GM23338 (cell line): ENCODE data around the gene HTR2A. TPM values are rescaled to one million over a fixed set of nuclear protein-coding genes. Genes with fewer than 3 reads are reported as not detected.
A peak's percentile ranks its signal among the peaks of the same experiment; 100 is the strongest.
"Not testable (repeated sequence)": the region's sequence is repeated elsewhere in the genome, so short reads cannot be mapped to it uniquely, and the experiment has no call there.

Source experiments
- ATAC-seq: fragments of 200-7000 bp; cut with Tn5 transposase; 3 replicates; pipeline ENCODE4 v1.9.1; 2020
- DNase-seq: peaks from one replicate; pipeline ENCODE4 v3.0.0-alpha.2; 2015; ENCODE audit warnings: low spot score
- H2AFZ ChIP-seq: fragments of 200-600 bp; sonication (generic); 2 replicates; pipeline ENCODE4 v1.8.0; 2016; ENCODE audit warnings: antibody characterized with exemption, mild to moderate bottlenecking, moderate library complexity
- H3F3A ChIP-seq: fragments of 200-600 bp; sonication (generic); replicated peaks from 2 replicates; pipeline ENCODE4 v1.8.0; 2017; ENCODE audit warnings: antibody characterized with exemption, mixed run types, low read depth
- H3K27ac ChIP-seq: fragments of 200-600 bp; sonication (generic); 2 replicates; pipeline ENCODE4 v1.6.1; 2016; ENCODE audit warnings: low read depth
- H3K27me3 ChIP-seq: fragments of 200-600 bp; sonication (generic); 2 replicates; pipeline ENCODE4 v1.8.0; 2016; ENCODE audit warnings: mild to moderate bottlenecking, mixed run types, moderate library complexity; ENCODE audit not compliant: insufficient read depth
- H3K36me3 ChIP-seq: fragments of 200-600 bp; sonication (generic); 2 replicates; pipeline ENCODE4 v1.8.0; 2016; ENCODE audit warnings: mild to moderate bottlenecking; ENCODE audit not compliant: insufficient read depth
- H3K4me1 ChIP-seq: fragments of 200-600 bp; sonication (generic); 2 replicates; pipeline ENCODE4 v1.8.0; 2016; ENCODE audit warnings: mild to moderate bottlenecking, moderate library complexity; ENCODE audit not compliant: insufficient read depth
- H3K4me2 ChIP-seq: fragments of 200-600 bp; sonication (generic); 2 replicates; pipeline ENCODE4 v1.7.1; 2017; ENCODE audit warnings: mixed run types
- H3K4me3 ChIP-seq: fragments of 200-600 bp; sonication (generic); 2 replicates; pipeline ENCODE4 v1.6.1; 2016; ENCODE audit warnings: mixed run types
- H3K79me2 ChIP-seq: fragments of 200-600 bp; sonication (generic); replicated peaks from 2 replicates; pipeline ENCODE4 v1.8.0; 2017; ENCODE audit warnings: mild to moderate bottlenecking; ENCODE audit not compliant: insufficient read depth
- H3K9me2 ChIP-seq: fragments of 200-600 bp; sonication (generic); 2 replicates; pipeline ENCODE4 v1.8.0; 2017; ENCODE audit not compliant: insufficient read depth
- H4K20me1 ChIP-seq: fragments of 200-600 bp; sonication (generic); replicated peaks from 2 replicates; pipeline ENCODE4 v1.8.0; 2017; ENCODE audit warnings: mild to moderate bottlenecking; ENCODE audit not compliant: insufficient read depth
- H3K27ac Mint-ChIP-seq: 2 replicates; pipeline ENCODE4 v1.8.0; 2020; ENCODE audit warnings: inconsistent platforms, mild to moderate bottlenecking, moderate library complexity, mixed read lengths
- H3K27me3 Mint-ChIP-seq: 3 replicates; pipeline ENCODE4 v1.8.0; 2022; ENCODE audit warnings: low read depth, mild to moderate bottlenecking, moderate library complexity, mixed read lengths, inconsistent platforms; ENCODE audit not compliant: insufficient read depth, poor library complexity
- H3K36me3 Mint-ChIP-seq: 3 replicates; pipeline ENCODE4 v1.8.0; 2021; ENCODE audit warnings: low read depth, mild to moderate bottlenecking, inconsistent platforms, moderate library complexity, mixed read lengths
- H3K4me1 Mint-ChIP-seq: 3 replicates; pipeline ENCODE4 v1.8.0; 2020; ENCODE audit warnings: mild to moderate bottlenecking, inconsistent platforms, mixed read lengths
- H3K4me3 Mint-ChIP-seq: 3 replicates; pipeline ENCODE4 v1.8.0; 2021; ENCODE audit warnings: moderate library complexity, mild to moderate bottlenecking, inconsistent platforms, mixed read lengths
- H3K9me3 Mint-ChIP-seq: 3 replicates; pipeline ENCODE4 v1.8.0; 2020; ENCODE audit warnings: moderate library complexity, mild to moderate bottlenecking, inconsistent platforms, mixed read lengths
- CREB1 ChIP-seq: fragments of 250-450 bp; sonication (Bioruptor Pico); IDR thresholded peaks from 2 replicates; pipeline ENCODE4 v1.5.0; 2020; ENCODE audit warnings: low read depth, mild to moderate bottlenecking, moderate library complexity
- EZH2 ChIP-seq: fragments of 200-600 bp; sonication (generic); IDR thresholded peaks from one replicate; pipeline ENCODE4 v1.8.0; 2017; ENCODE audit warnings: antibody characterized with exemption, mild to moderate bottlenecking, low read depth; ENCODE audit not compliant: unreplicated experiment
- JUNB ChIP-seq: IDR thresholded peaks from one replicate; pipeline ENCODE4 v1.6.1; 2016; ENCODE audit warnings: antibody characterized with exemption; ENCODE audit not compliant: unreplicated experiment
- NANOG ChIP-seq: IDR thresholded peaks from 2 replicates; pipeline ENCODE4 v1.6.1; 2016; ENCODE audit warnings: antibody characterized with exemption, borderline replicate concordance
- STAT1 ChIP-seq: IDR thresholded peaks from one replicate; pipeline ENCODE4 v1.6.1; 2016; ENCODE audit warnings: antibody characterized with exemption; ENCODE audit not compliant: unreplicated experiment
- ZNF114 ChIP-seq: fragments of 250-450 bp; sonication (Bioruptor Pico); IDR thresholded peaks from 2 replicates; pipeline ENCODE4 v1.5.0; 2020; ENCODE audit warnings: mild to moderate bottlenecking, moderate library complexity
- ZNF331 ChIP-seq: fragments of 250-450 bp; sonication (Bioruptor Pico); IDR thresholded peaks from 2 replicates; pipeline ENCODE4 v1.5.0; 2020; ENCODE audit warnings: low read depth, mild to moderate bottlenecking, moderate library complexity
- polyA plus RNA-seq: library from polyadenylated mRNA; unstranded; fragments of >200 nt; fragmentation: Nextera tagmentation; extraction: Ambion mirVana; gene quantifications from 2 replicates; pipeline ENCODE4 v1.2.1, GENCODE V29; 2016
- total RNA-seq: library from RNA; depleted of rRNA; stranded (reverse); fragments of >200 nt; shearing (Covaris generic); gene quantifications from 2 replicates; pipeline ENCODE4 v1.2.3, GENCODE V29; 2014
- TF ChIP-seq, protein P1 (sequence below): IDR thresholded peaks from 2 replicates; pipeline ENCODE4 v1.6.1; 2016; ENCODE audit warnings: antibody characterized with exemption
- TF ChIP-seq, protein P2 (sequence below): IDR thresholded peaks from one replicate; pipeline ENCODE4 v1.6.1; 2018; ENCODE audit warnings: antibody characterized with exemption; ENCODE audit not compliant: unreplicated experiment

The HTR2A gene
- total and polyA plus RNA-seq, 2 experiments from 2014 or later = not detected

GRCh38 chr13:46810440-46810839 is 86.4 kb downstream of the HTR2A start:
- Histone ChIP-seq H3K36me3 (no peaks in the 10 kb centered on the region), H3K4me3 (no peak overlapping the region), H3K79me2 (no peaks in the 10 kb centered on the region), H3F3A (no peaks in the 10 kb centered on the region), H2AFZ (no peak overlapping the region), H3K27ac (no peak overlapping the region), H4K20me1 (no peaks in the 10 kb centered on the region), H3K4me2 (no peak overlapping the region), H3K4me1 (no peaks in the 10 kb centered on the region), H3K9me2 (no peaks in the 10 kb centered on the region), H3K27me3 (no peaks in the 10 kb centered on the region)
- TF ChIP-seq STAT1 = no peak
- Mint-ChIP-seq H3K4me3 (no peak overlapping the region), H3K27ac (no peak overlapping the region), H3K36me3 (no peaks in the 10 kb centered on the region; the same call in 2 of the 3 replicates), H3K4me1 (no peaks in the 10 kb centered on the region), H3K27me3 (no peaks in the 10 kb centered on the region), H3K9me3 (peaks cover 12% of the 10 kb centered on the region; the same call in 2 of the 3 replicates)
- DNase-seq (no peak), ATAC-seq (no peak)

DNA sequence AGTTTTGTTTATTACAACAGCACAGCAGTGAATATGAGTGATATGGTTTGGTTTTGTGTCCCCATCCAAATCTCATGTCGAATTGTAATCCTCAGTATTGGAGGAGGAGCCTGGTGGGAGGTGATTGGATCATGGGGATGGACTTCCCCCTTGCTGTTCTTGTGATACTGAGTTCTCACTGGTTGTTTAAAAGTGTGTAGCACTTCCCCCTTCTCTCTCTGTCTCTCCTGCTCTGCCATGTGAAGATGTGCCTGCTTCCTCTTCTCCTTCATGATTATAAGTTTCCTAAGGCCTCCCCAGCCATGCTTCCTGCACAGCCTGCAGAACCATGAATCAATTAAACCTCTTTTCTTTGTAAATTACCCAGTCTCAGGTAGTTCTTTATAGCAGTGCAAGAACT is 91.9 kb downstream of the HTR2A start:
- H3K4me1 Mint-ChIP-seq, H3K27ac ChIP-seq, H3K27me3 ChIP-seq, H3K4me1 ChIP-seq, H4K20me1 ChIP-seq, H3K36me3 Mint-ChIP-seq, H3K4me3 ChIP-seq, H3F3A ChIP-seq, H3K27me3 Mint-ChIP-seq, H3K9me3 Mint-ChIP-seq, H3K4me2 ChIP-seq, H3K79me2 ChIP-seq, ATAC-seq, H3K27ac Mint-ChIP-seq, H3K9me2 ChIP-seq, H3K36me3 ChIP-seq, DNase-seq, H3K4me3 Mint-ChIP-seq: not testable (repeated sequence)
- H2AFZ ChIP-seq = peak overlapping the region; percentile 63

GRCh38 chr13:46804391-46804815 is 92.5 kb downstream of the HTR2A start:
- Histone ChIP-seq H3K79me2 (no peaks in the 10 kb centered on the region), H3K27ac (no peak overlapping the region), H4K20me1 (no peaks in the 10 kb centered on the region), H2AFZ (peak overlapping the region; percentile 63; the same call in 1 of the 2 replicates), H3K27me3 (no peaks in the 10 kb centered on the region), H3F3A (no peaks in the 10 kb centered on the region), H3K36me3 (no peaks in the 10 kb centered on the region), H3K4me1 (no peaks in the 10 kb centered on the region), H3K4me2 (no peak overlapping the region), H3K9me2 (peaks cover 4% of the 10 kb centered on the region; the same call in 1 of the 2 replicates), H3K4me3 (no peak overlapping the region)
- Mint-ChIP-seq H3K36me3 (no peaks in the 10 kb centered on the region; the same call in 2 of the 3 replicates), H3K4me3 (no peak overlapping the region), H3K27me3 (no peaks in the 10 kb centered on the region), H3K4me1 (no peaks in the 10 kb centered on the region), H3K9me3 (no peaks in the 10 kb centered on the region), H3K27ac (no peak overlapping the region)
- DNase-seq (no peak), ATAC-seq (no peak)
- TF ChIP-seq ZNF331 (CRISPR knock-in tag) = no peak
- TF ChIP-seq, protein P1, sequence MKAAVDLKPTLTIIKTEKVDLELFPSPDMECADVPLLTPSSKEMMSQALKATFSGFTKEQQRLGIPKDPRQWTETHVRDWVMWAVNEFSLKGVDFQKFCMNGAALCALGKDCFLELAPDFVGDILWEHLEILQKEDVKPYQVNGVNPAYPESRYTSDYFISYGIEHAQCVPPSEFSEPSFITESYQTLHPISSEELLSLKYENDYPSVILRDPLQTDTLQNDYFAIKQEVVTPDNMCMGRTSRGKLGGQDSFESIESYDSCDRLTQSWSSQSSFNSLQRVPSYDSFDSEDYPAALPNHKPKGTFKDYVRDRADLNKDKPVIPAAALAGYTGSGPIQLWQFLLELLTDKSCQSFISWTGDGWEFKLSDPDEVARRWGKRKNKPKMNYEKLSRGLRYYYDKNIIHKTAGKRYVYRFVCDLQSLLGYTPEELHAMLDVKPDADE = no peak
- no peak for TF ChIP-seq CREB1 (CRISPR knock-in tag)
- no peak for TF ChIP-seq JUNB
- no peak for TF ChIP-seq STAT1
- TF ChIP-seq ZNF114 (CRISPR knock-in tag) = no peak
- TF ChIP-seq, protein P2, sequence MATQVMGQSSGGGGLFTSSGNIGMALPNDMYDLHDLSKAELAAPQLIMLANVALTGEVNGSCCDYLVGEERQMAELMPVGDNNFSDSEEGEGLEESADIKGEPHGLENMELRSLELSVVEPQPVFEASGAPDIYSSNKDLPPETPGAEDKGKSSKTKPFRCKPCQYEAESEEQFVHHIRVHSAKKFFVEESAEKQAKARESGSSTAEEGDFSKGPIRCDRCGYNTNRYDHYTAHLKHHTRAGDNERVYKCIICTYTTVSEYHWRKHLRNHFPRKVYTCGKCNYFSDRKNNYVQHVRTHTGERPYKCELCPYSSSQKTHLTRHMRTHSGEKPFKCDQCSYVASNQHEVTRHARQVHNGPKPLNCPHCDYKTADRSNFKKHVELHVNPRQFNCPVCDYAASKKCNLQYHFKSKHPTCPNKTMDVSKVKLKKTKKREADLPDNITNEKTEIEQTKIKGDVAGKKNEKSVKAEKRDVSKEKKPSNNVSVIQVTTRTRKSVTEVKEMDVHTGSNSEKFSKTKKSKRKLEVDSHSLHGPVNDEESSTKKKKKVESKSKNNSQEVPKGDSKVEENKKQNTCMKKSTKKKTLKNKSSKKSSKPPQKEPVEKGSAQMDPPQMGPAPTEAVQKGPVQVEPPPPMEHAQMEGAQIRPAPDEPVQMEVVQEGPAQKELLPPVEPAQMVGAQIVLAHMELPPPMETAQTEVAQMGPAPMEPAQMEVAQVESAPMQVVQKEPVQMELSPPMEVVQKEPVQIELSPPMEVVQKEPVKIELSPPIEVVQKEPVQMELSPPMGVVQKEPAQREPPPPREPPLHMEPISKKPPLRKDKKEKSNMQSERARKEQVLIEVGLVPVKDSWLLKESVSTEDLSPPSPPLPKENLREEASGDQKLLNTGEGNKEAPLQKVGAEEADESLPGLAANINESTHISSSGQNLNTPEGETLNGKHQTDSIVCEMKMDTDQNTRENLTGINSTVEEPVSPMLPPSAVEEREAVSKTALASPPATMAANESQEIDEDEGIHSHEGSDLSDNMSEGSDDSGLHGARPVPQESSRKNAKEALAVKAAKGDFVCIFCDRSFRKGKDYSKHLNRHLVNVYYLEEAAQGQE = no peak
- TF ChIP-seq NANOG = no peak
- no peak for TF ChIP-seq EZH2
